Measurements from ENCODE around the gene CREM.

The CREM gene

DNA sequence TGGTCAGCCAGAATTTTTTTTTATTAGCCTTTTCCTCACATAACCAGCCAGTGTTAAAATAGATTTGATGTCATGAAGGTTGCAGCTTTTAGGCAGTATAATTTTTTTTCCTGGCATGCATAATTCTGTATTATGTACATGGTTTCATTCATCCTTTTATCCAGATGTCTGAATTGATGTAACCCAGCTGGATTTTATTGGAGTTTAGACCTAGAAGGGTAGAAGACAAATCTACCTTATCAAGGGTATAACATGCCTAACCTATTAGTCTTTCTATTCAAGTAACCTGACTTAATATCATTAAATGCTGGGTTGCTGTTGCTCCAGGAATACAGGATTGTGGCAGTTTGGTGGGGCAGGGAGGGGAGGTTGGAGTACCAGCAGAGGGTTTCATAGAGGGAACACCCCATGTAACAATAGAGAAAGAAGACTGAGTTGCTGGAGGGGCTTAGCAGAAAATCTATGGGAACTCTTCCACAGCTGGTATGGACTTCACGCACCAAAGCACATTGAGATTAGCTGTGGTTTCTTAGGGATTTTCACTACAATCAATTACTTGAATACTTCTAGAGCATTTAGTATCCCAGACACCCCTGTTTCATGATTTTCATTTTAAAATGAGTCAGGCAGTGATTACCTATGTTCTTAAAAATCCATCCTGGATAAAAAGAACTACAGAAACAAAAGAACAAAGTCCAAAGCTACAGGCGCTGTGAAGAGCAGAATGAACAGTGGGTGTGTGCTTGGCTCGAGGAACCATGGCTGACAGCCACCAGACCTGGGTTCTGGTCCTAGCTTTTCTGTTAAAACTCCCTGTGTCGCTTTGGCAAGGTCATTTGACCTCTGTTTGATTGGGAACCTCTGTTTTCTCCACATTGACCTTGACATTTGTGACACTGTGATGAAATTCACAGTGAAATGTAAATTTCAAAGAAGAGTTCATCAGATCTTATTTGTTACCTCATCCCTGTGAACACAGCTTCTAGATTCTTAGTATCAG lies 93.5 kb downstream of the CREM start:
- no peak for DNase-seq (ENCODE audit: low read depth, low spot score)

DNA sequence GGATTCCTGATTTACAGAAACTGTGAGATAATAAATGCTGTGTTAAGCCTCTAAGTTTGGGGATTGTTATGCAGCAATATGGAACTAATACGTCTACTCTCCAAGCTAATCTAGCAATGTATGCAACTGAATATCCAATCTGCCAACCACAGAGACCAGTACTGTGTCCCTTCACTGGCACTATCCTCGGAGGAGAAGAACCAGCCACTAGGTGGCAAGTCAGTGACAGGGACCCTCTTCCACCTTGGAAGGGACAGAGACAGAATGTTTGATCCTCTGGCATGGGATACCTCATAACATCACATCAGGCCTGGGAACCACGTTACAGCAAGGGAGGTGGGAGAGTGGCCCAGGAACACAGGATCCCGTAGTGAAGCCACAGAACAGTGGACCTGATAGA lies 96.4 kb downstream of the CREM start:
- DNase-seq (ENCODE audit: low read depth, low spot score) = no peak

DNA sequence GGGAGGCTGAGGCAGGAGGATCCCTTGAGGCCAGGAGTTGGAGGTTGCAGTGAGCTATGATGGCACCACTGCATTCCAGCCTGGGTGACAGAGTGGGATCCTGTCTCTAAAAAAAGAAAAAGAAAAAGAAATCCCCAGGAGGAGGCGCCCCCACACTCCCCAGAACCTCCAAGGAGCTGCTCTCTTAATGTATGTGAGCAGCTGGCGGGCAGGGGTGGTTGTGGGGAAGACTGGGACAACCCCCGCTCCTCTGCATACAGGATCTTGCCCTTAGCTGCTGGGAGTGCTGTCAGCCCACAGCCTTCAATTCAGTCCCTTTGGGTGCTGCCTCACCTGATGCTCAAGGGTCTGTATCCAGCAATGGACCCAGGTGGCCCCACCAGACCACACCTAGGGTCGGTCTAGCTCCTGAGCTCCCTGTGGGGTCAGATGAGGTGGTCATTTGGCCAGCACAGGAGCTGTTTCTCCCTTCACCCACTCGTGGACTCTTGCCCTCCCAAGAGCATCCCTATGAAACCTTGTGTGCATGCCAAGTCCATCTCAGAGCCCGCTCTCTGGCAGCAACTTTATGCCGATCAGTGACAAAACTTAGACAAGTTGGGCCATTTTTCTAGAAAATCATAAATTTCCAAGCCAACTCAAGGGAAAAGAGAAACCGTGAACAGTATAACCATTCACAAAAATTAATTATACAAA lies 97.5 kb downstream of the CREM start:
- DNase-seq (ENCODE audit: low read depth, low spot score) = no peak

GRCh38 chr10:35225204-35225603 lies 98.6 kb downstream of the CREM start:
- DNase-seq (ENCODE audit: low read depth, low spot score) = no peak

- DNase-seq (ENCODE audit: low read depth, low spot score) = no peak
Measured at GRCh38 chr10:35226507-35226906, 99.9 kb downstream of the CREM start.

- DNase-seq (ENCODE audit: low read depth, low spot score) = no peak
Measured at GRCh38 chr10:35228058-35228457, 101.4 kb downstream of the CREM start.

GRCh38 chr10:35231646-35232045 lies 105.0 kb downstream of the CREM start:
- no peak for DNase-seq (ENCODE audit: low read depth, low spot score)

GRCh38 chr10:35232527-35232926 lies 105.9 kb downstream of the CREM start:
- DNase-seq (ENCODE audit: low read depth, low spot score) = no peak

DNA sequence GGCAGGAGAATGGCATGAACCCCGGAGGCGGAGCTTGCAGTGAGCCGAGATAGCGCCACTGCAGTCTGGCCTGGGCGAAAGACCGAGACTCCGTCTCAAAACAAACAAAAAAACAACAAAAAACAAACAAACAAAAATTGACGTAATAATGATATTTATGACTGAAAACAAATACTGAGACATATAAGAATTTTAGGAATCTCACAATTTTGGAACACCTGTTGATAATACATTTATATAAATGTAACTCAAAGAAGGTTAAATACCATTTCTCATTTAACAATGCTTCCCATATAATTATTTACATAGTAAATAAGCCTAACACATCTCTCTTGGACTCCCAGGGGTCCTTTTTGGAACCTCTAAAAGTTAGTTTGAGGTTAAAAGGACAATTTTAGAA lies 107.4 kb downstream of the CREM start:
- DNase-seq (ENCODE audit: low read depth, low spot score) = no peak

- no peak for DNase-seq (ENCODE audit: low read depth, low spot score)
Measured at GRCh38 chr10:35236739-35237138, 110.1 kb downstream of the CREM start.

DNA sequence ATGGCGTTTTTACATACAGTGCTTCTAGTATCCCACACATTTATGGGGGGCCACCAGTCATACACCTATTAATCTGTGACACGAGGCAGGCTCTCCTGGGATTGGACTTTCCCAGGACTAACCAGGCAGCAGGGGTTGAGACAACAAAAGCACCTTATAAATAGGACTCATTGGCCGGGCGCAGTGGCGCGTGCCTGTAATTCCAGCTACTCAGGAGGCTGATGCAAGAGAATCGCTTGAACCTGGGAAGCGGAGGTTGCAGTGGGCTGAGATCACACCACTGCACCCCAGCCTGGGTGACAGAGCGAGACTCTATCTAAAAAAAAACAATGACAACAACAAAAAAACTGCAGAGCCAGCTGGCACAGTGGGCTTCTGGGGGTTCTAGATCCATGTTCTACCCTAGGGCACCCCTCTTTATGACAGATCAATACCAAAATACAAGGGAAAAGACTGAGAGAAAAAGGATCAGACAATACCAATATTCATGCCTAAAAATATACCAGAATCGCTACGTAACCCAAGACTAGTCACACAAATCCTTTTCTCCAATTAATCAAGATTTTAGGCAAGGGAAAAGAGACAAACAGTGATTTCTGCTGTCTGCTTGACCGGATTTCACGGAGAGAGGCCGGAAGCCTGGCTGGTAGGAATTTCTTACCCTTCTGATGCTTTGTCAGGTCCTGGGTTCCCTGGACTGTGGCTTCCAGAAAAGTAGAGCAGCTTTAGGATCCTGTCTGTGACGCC lies 111.3 kb downstream of the CREM start:
- DNase-seq (ENCODE audit: low read depth, low spot score) = no peak

GRCh38 chr10:35244549-35244948 lies 117.9 kb downstream of the CREM start:
- no peak for DNase-seq (ENCODE audit: low read depth, low spot score)

GRCh38 chr10:35246770-35247343 lies 120.2 kb downstream of the CREM start:
- DNase-seq (ENCODE audit: low read depth, low spot score) = no peak

- DNase-seq (ENCODE audit: low read depth, low spot score) = no peak
Measured at GRCh38 chr10:35251373-35252100, 124.9 kb downstream of the CREM start.

GRCh38 chr10:35257057-35257983 lies 130.7 kb downstream of the CREM start:
- no peak for DNase-seq (ENCODE audit: low read depth, low spot score)

DNA sequence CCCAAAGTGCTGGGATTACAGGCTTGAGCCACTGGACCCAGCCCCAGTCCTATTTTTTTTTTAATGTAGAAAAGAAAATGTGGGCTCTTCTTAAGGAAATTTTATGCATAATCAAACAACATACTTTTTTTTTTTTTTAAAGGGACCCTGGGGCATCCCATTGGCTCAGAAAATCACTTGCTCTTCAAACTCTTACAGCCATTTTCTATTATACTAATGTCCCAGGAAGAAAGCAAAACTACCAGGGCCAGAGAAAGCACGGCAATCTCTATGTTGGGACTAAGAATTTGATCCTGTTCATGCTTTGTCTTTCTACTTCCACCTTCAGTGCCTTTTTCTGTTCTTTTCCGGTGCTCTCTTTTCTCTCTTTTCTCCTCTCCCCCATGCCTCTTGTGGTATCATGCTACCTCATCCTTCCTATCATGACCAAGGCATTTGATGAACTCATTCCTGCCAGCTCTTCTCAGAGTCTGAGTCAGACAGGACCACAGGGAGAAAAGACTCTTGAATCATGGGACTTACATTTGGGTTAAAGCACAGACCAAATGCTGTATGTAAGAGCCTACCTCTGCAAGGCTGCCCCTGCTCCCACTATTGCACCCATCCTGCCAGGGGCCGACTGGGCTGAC lies 133.2 kb downstream of the CREM start:
- no peak for DNase-seq (ENCODE audit: low read depth, low spot score)

- no peak for DNase-seq (ENCODE audit: low read depth, low spot score)
Measured at GRCh38 chr10:35262436-35262835, 135.8 kb downstream of the CREM start.
